H1 (cell line): Measurements from ENCODE around the gene GPATCH2L. TPM values are rescaled to one million over a fixed set of nuclear protein-coding genes. Genes with fewer than 3 reads are reported as not detected.

Source experiments
- CTCF ChIA-PET: fragments of 300-600 bp; sonication (Branson Sonifier 250); formaldehyde crosslinking; loops from one replicate; lab custom pipeline; 2021; ENCODE audit not compliant: partially characterized antibody; lab: Charles Lee
- POLR2A ChIA-PET: fragments of 300-600 bp; sonication (Branson Sonifier 250); formaldehyde crosslinking; loops from one replicate; lab custom pipeline; 2021; ENCODE audit warnings: inconsistent platforms; ENCODE audit not compliant: partially characterized antibody; lab: Charles Lee
- DNase-seq, 2 experiments: peaks; one replicate each; pipeline versions ENCODE4 v3.0.0 to v3.0.0-alpha.2; 2010 to 2022; ENCODE audit warnings: low spot score in 2 of 2, low read depth in 1 of 2, mixed read lengths in 1 of 2
- FAIRE-seq: peaks from 2 replicates; lab custom pipeline; 2011; peaks lifted over from hg19 to GRCh38; lab: Jason Lieb, UNC
- H2AFZ ChIP-seq: 2 replicates; pipeline ENCODE4 v1.8.1; 2012; ENCODE audit warnings: low read length, inconsistent platforms
- H2AK5ac ChIP-seq: 2 replicates; pipeline ENCODE4 v1.6.1; 2013; ENCODE audit warnings: low read depth, low read length
- H2BK120ac ChIP-seq: replicated peaks from 2 replicates; pipeline ENCODE3; 2013; ENCODE audit warnings: low read depth, low read length, inconsistent platforms
- H2BK12ac ChIP-seq: 2 replicates; pipeline ENCODE4 v1.6.1; 2013; ENCODE audit warnings: low read depth, low read length
- H2BK15ac ChIP-seq: 2 replicates; pipeline ENCODE4 v1.6.1; 2013; ENCODE audit warnings: low read length
- H2BK20ac ChIP-seq: 2 replicates; pipeline ENCODE4 v1.6.1; 2013; ENCODE audit warnings: low read length
- H2BK5ac ChIP-seq: 2 replicates; pipeline ENCODE4 v1.6.1; 2013; ENCODE audit warnings: low read depth, low read length
- H3K14ac ChIP-seq: 2 replicates; pipeline ENCODE4 v1.6.1; 2013; ENCODE audit warnings: inconsistent platforms; ENCODE audit not compliant: insufficient read length
- H3K18ac ChIP-seq: 2 replicates; pipeline ENCODE4 v1.6.1; 2013; ENCODE audit warnings: low read length; ENCODE audit errors: extremely low read depth
- H3K23ac ChIP-seq: 2 replicates; pipeline ENCODE4 v1.6.1; 2013; ENCODE audit warnings: inconsistent platforms; ENCODE audit not compliant: insufficient read length
- H3K23me2 ChIP-seq: 2 replicates; pipeline ENCODE4 v1.6.1; 2013; ENCODE audit warnings: low read depth, low read length
- H3K27ac ChIP-seq: 2 replicates; pipeline ENCODE4 v1.6.1; 2011; ENCODE audit warnings: low read depth, low read length, inconsistent platforms
- H3K27me3 ChIP-seq, 4 experiments: replicated peaks in 1 of 4; 1 replicate in 1 of 4; 2 replicates in 3 of 4; pipeline versions ENCODE4 v1.6.1 to v1.8.1; 2011 to 2013; ENCODE audit warnings: low read length in 3 of 4, mild to moderate bottlenecking in 3 of 4, inconsistent platforms in 2 of 4, mixed read lengths in 2 of 4, moderate library complexity in 1 of 4; ENCODE audit not compliant: control insufficient read depth in 3 of 4, insufficient read depth in 3 of 4; ENCODE audit errors: extremely low read depth in 1 of 4
- H3K36me3 ChIP-seq, 4 experiments: 2 replicates each; pipeline versions ENCODE4 v1.6.1 to v1.8.1; 2011 to 2013; ENCODE audit warnings: mild to moderate bottlenecking in 4 of 4, low read length in 3 of 4, moderate library complexity in 2 of 4, control low read depth in 1 of 4, inconsistent platforms in 1 of 4; ENCODE audit not compliant: insufficient read depth in 4 of 4, control insufficient read depth in 2 of 4
- H3K4ac ChIP-seq: replicated peaks from 2 replicates; pipeline ENCODE3; 2013; ENCODE audit warnings: low read length, low read depth, mixed read lengths, inconsistent platforms; ENCODE audit not compliant: insufficient read length
- H3K4me1 ChIP-seq, 4 experiments: replicated peaks in 1 of 4; 1 replicate in 1 of 4; 2 replicates in 3 of 4; pipeline versions ENCODE4 v1.6.1 to v1.8.1; 2011 to 2013; ENCODE audit warnings: low read length in 3 of 4, inconsistent platforms in 2 of 4, mixed read lengths in 1 of 4; ENCODE audit not compliant: insufficient read depth in 4 of 4, control insufficient read depth in 3 of 4
- H3K4me2 ChIP-seq, 2 experiments: 2 replicates each; pipeline versions ENCODE4 v1.6.1 to v1.8.1; 2011 to 2013; ENCODE audit warnings: low read depth in 2 of 2, low read length in 2 of 2, control low read depth in 1 of 2, inconsistent platforms in 1 of 2, mild to moderate bottlenecking in 1 of 2; ENCODE audit not compliant: insufficient read depth in 1 of 2
- H3K4me3 ChIP-seq, 4 experiments: fragments of 200-600, 300-600 bp in 1 of 4; sonication (generic), shearing (Covaris generic), sonication (Bioruptor Twin) in 1 of 4; 2 replicates each; pipeline versions ENCODE4 v1.5.1 to v1.8.1; 2011 to 2016; ENCODE audit warnings: low read length in 4 of 4, low read depth in 3 of 4, control low read depth in 2 of 4, inconsistent platforms in 2 of 4, mild to moderate bottlenecking in 2 of 4, mixed read lengths in 1 of 4, moderate library complexity in 1 of 4; ENCODE audit not compliant: insufficient read depth in 2 of 4; ENCODE audit errors: extremely low read depth in 1 of 4
- H3K56ac ChIP-seq: replicated peaks from 2 replicates; pipeline ENCODE3; 2013; ENCODE audit warnings: low read depth, mild to moderate bottlenecking, mixed read lengths, low read length, inconsistent platforms; ENCODE audit not compliant: insufficient read length
- H3K79me1 ChIP-seq: 2 replicates; pipeline ENCODE4 v1.6.1; 2013; ENCODE audit warnings: low read depth, low read length, control low read depth
- H3K79me2 ChIP-seq, 2 experiments: 2 replicates each; pipeline versions ENCODE4 v1.6.1 to v1.8.1; 2012 to 2013; ENCODE audit warnings: low read length in 2 of 2, mild to moderate bottlenecking in 2 of 2, inconsistent platforms in 1 of 2; ENCODE audit not compliant: insufficient read depth in 2 of 2, control insufficient read depth in 1 of 2
- H3K9ac ChIP-seq, 4 experiments: replicated peaks in 1 of 4; 1 replicate in 1 of 4; 2 replicates in 3 of 4; pipeline versions ENCODE4 v1.6.1 to v1.8.1; 2011 to 2013; ENCODE audit warnings: low read depth in 3 of 4, low read length in 3 of 4, control low read depth in 2 of 4, mild to moderate bottlenecking in 2 of 4, moderate library complexity in 2 of 4, inconsistent platforms in 1 of 4; ENCODE audit errors: extremely low read depth in 1 of 4
- H3K9me3 ChIP-seq, 2 experiments: 2 replicates each; pipeline versions ENCODE4 v1.6.1 to v1.8.1; 2012 to 2013; ENCODE audit warnings: mild to moderate bottlenecking in 2 of 2, moderate library complexity in 2 of 2, control low read depth in 1 of 2, inconsistent platforms in 1 of 2, low read depth in 1 of 2, low read length in 1 of 2, mixed read lengths in 1 of 2; ENCODE audit not compliant: insufficient read depth in 2 of 2
- H4K20me1 ChIP-seq, 2 experiments: replicated peaks in 1 of 2; 2 replicates each; pipeline versions ENCODE3 to v1.8.1; 2011 to 2013; ENCODE audit warnings: inconsistent platforms in 2 of 2, low read length in 2 of 2, mild to moderate bottlenecking in 1 of 2; ENCODE audit not compliant: insufficient read depth in 2 of 2, control insufficient read depth in 1 of 2
- H4K5ac ChIP-seq: 2 replicates; pipeline ENCODE4 v1.6.1; 2013; ENCODE audit warnings: low read length, low read depth, mixed read lengths, inconsistent platforms; ENCODE audit not compliant: insufficient read length
- H4K8ac ChIP-seq: 2 replicates; pipeline ENCODE4 v1.8.0; 2013; ENCODE audit warnings: mild to moderate bottlenecking, moderate library complexity, low read length, inconsistent platforms; ENCODE audit not compliant: insufficient read depth; ENCODE audit errors: extremely low read depth
- H4K91ac ChIP-seq: replicated peaks from 2 replicates; pipeline ENCODE3; 2013; ENCODE audit warnings: low read length, mixed read lengths, inconsistent platforms; ENCODE audit not compliant: insufficient read length
- ASH2L ChIP-seq: fragments of 200-600, 300-600 bp; sonication (generic); IDR thresholded peaks from one replicate; pipeline ENCODE4 v1.7.1; 2017; ENCODE audit warnings: low read length
- EP300 ChIP-seq, 2 experiments: IDR thresholded peaks; 1 replicate in 1 of 2; 2 replicates in 1 of 2; pipeline ENCODE4 v1.6.1; 2011 to 2012; ENCODE audit warnings: low read depth in 2 of 2, low read length in 2 of 2, mild to moderate bottlenecking in 2 of 2, borderline replicate concordance in 1 of 2, inconsistent platforms in 1 of 2, moderate library complexity in 1 of 2
- GTF2F1 ChIP-seq: IDR thresholded peaks from 2 replicates; pipeline ENCODE4 v1.6.1; 2012; ENCODE audit warnings: low read depth, low read length, improper control_type of control experiment, borderline replicate concordance
- HDAC6 ChIP-seq: IDR thresholded peaks from one replicate; pipeline ENCODE4 v1.7.1; 2012; ENCODE audit warnings: low read depth, mild to moderate bottlenecking, inconsistent platforms, low read length, moderate library complexity
- KDM4A ChIP-seq: IDR thresholded peaks from one replicate; pipeline ENCODE4 v1.7.1; 2012; ENCODE audit warnings: low read depth, mild to moderate bottlenecking, moderate library complexity, low read length, inconsistent platforms; ENCODE audit not compliant: severe bottlenecking
- POLR2AphosphoS5 ChIP-seq: IDR thresholded peaks from 2 replicates; pipeline ENCODE4 v1.6.1; 2011; ENCODE audit warnings: low read depth, low read length
- RFX5 ChIP-seq: IDR thresholded peaks from 2 replicates; pipeline ENCODE4 v1.6.1; 2011; ENCODE audit warnings: low read depth, low read length, improper control_type of control experiment, borderline replicate concordance
- RXRA ChIP-seq: IDR thresholded peaks from 2 replicates; pipeline ENCODE4 v1.6.1; 2011; ENCODE audit warnings: low read depth, mild to moderate bottlenecking, low read length, moderate library complexity; ENCODE audit not compliant: insufficient read depth
- SIX5 ChIP-seq: IDR thresholded peaks from 2 replicates; pipeline ENCODE4 v1.6.1; 2011; ENCODE audit warnings: mild to moderate bottlenecking, low read depth, low read length
- SUZ12 ChIP-seq: fragments of 200-600 bp; sonication (generic); IDR thresholded peaks from 2 replicates; pipeline ENCODE4 v1.6.1; 2012; ENCODE audit warnings: mild to moderate bottlenecking, inconsistent platforms, low read length, moderate library complexity, mixed read lengths
- WGBS, 2 experiments: shearing (Covaris generic) in 1 of 2; methylation state at CpG; one replicate each; pipeline versions ENCODE4 v1.1.6 to v1.1.7; 2013 to 2015; ENCODE audit warnings: low lambda C conversion rate in 2 of 2, mixed read lengths in 2 of 2, inconsistent platforms in 1 of 2, low coverage in 1 of 2, missing lambda C conversion rate in 1 of 2; ENCODE audit not compliant: insufficient replicate concordance in 2 of 2, insufficient coverage in 1 of 2, insufficient read length in 1 of 2; ENCODE audit errors: extremely low coverage in 1 of 2, missing lambda C conversion rate in 1 of 2; 5-methylcytosine and 5-hydroxymethylcytosine counted together
- polyA plus RNA-seq, 7 experiments: library from polyadenylated mRNA; depleted of rRNA in 3 of 7; stranded (reverse) in 5 of 7; unstranded in 2 of 7; fragments of >200 nt in 5 of 7; fragments of 200-250 nt in 2 of 7; gene quantifications; 1 replicate in 5 of 7; 2 replicates in 1 of 7; 4 replicates in 1 of 7; pipeline versions ENCODE4 v1.2.1 to v1.2.3, GENCODE V29; 2011 to 2013; ENCODE audit warnings: missing spikeins in 2 of 7, mixed read lengths in 2 of 7
- total RNA-seq: library from RNA; stranded (reverse); fragmentation: NEBNext Ultra II Directional; extraction: Animal tissue kit (Norgen Biotek cat#: 25700); gene quantifications from 2 replicates; pipeline ENCODE4 v1.2.1, GENCODE V29; 2021
- TF ChIP-seq, protein P1 (sequence below): IDR thresholded peaks from 2 replicates; pipeline ENCODE4 v1.6.1; 2012; ENCODE audit warnings: low read length, inconsistent platforms

The GPATCH2L gene
- total and polyA plus RNA-seq, 2 of the 8 experiments (the other 6 are each of a cell fraction or from before 2014, with no cell fraction given) = 26.0 to 54.9 TPM

DNA sequence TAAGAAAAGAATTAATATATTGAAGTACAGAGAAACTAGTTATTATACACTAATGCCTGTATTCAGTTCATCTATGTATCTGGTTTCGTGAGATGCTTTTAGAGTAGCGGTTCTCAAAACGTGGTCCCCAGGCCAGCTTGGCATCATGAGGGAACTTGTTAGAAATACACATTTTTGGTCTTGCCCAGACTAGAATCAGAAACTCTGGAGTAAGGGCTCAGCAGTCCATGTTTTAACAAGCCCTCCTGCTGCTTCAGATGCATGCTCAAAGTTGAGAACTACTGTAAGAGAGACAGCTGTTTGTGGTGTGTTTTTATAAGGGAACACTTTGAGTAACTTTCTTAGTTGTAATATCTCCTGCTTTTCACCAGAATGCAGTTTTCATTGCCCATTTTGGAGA is 18.1 kb downstream of the GPATCH2L start:
- Histone ChIP-seq H3K9me3 (no peaks in the 10 kb centered on the region), H3K79me1 (no peaks in the 10 kb centered on the region; the same call in 1 of the 2 replicates), H3K14ac (no peak overlapping the region), H3K18ac (no peak overlapping the region), H2BK5ac (no peak overlapping the region), H3K4ac (no peak overlapping the region), H2AK5ac (no peak overlapping the region), H3K27me3 (peaks cover 0 to 1% (median 0%) of the 10 kb centered on the region in 4 experiments; a peak in 1 of 7 replicates), H3K23me2 (no peaks in the 10 kb centered on the region), H4K91ac (no peak overlapping the region), H3K79me2 (peaks cover 0 to 54% of the 10 kb centered on the region in 2 experiments; a peak in 3 of 4 replicates), H3K23ac (no peak overlapping the region), H4K5ac (no peak overlapping the region), H4K20me1 (peaks cover 0 to 1% of the 10 kb centered on the region in 2 experiments), H2AFZ (no peak overlapping the region), H2BK12ac (no peak overlapping the region), H2BK15ac (no peak overlapping the region), H3K4me1 (no peaks in the 10 kb centered on the region; a peak in 1 of 7 replicates), H2BK20ac (no peak overlapping the region), H4K8ac (no peak overlapping the region), H3K27ac (no peak overlapping the region), H3K4me2 (no peak overlapping the region), H3K9ac (no peak overlapping the region), H2BK120ac (no peak overlapping the region), H3K36me3 (peaks cover 2 to 44% (median 24%) of the 10 kb centered on the region in 4 experiments; a peak in 7 of 8 replicates), H3K56ac (no peak overlapping the region), H3K4me3 (no peak overlapping the region)
- FAIRE-seq (no peak), DNase-seq (no peak)
- CTCF ChIA-PET = no interaction called here
- POLR2A ChIA-PET = interaction anchor here (0.6 kb wide), 1 partner anchor 152 kb away, joined by 3 read pairs; no protein-coding TSS in a partner anchor
- WGBS, 2 experiments = 90% methylated on average over 3 of the region's 3 CpGs; no CpG with 5 or more reads in 1 of the 2 experiments
- TF ChIP-seq POLR2AphosphoS5 = no peak
- TF ChIP-seq SIX5 = no peak
- TF ChIP-seq ASH2L = no peak
- no peak for TF ChIP-seq SUZ12
- TF ChIP-seq KDM4A = no peak
- TF ChIP-seq RXRA = no peak
- TF ChIP-seq HDAC6 = no peak
- no peak for TF ChIP-seq RFX5
- TF ChIP-seq, protein P1, sequence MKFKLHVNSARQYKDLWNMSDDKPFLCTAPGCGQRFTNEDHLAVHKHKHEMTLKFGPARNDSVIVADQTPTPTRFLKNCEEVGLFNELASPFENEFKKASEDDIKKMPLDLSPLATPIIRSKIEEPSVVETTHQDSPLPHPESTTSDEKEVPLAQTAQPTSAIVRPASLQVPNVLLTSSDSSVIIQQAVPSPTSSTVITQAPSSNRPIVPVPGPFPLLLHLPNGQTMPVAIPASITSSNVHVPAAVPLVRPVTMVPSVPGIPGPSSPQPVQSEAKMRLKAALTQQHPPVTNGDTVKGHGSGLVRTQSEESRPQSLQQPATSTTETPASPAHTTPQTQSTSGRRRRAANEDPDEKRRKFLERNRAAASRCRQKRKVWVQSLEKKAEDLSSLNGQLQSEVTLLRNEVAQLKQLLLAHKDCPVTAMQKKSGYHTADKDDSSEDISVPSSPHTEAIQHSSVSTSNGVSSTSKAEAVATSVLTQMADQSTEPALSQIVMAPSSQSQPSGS = no peak
- no peak for TF ChIP-seq EP300 (IDR thresholded peaks at IDR 0.05; ENCODE audit: borderline replicate concordance in 1 of 2, low read depth in 2 of 2, low read length in 2 of 2)
- TF ChIP-seq GTF2F1 = no peak
